K562 (cell line): ENCODE data around the gene ZSCAN22. TPM values are rescaled to one million over a fixed set of nuclear protein-coding genes. Genes with fewer than 3 reads are reported as not detected.

ENCODE experiments used
- CTBP1 ChIP-seq: fragments of 450-650 bp; IDR thresholded peaks from 2 replicates; pipeline ENCODE4 v1.6.1; 2016; ENCODE audit warnings: borderline replicate concordance
- FOXM1 ChIP-seq, 2 experiments: fragments of 450-650 bp in 1 of 2; sonication (generic) in 1 of 2; formaldehyde crosslinking in 1 of 2; IDR thresholded peaks; 2 replicates each; pipeline versions ENCODE4 v1.6.1 to v1.9.0; 2017 to 2022; ENCODE audit warnings: low read depth in 2 of 2, mild to moderate bottlenecking in 2 of 2, missing genetic modification reagents in 1 of 2, moderate library complexity in 1 of 2
- HIVEP1 ChIP-seq: fragments of 250-450 bp; sonication (Bioruptor Pico); IDR thresholded peaks from 2 replicates; pipeline ENCODE4 v1.4.0; 2020; ENCODE audit warnings: mild to moderate bottlenecking
- IFI16 ChIP-seq: fragments of 250-450 bp; sonication (Bioruptor Pico); IDR thresholded peaks from 2 replicates; pipeline ENCODE4 v2.1.2; 2022; ENCODE audit warnings: mild to moderate bottlenecking, inconsistent platforms
- KLF6 ChIP-seq: fragments of 250-450 bp; sonication (Bioruptor Pico); IDR thresholded peaks from 2 replicates; pipeline ENCODE4 v1.4.0; 2020; ENCODE audit warnings: mild to moderate bottlenecking, moderate library complexity, borderline replicate concordance
- NR2C1 ChIP-seq, 2 experiments: fragments of 450-650 bp; IDR thresholded peaks; 2 replicates each; pipeline ENCODE4 v1.6.1; 2017; ENCODE audit warnings: mild to moderate bottlenecking in 2 of 2, antibody characterized with exemption in 1 of 2, inconsistent platforms in 1 of 2, missing compliant biosample characterization in 1 of 2, missing genetic modification characterization in 1 of 2
- PPARD ChIP-seq: fragments of 250-450 bp; sonication (Bioruptor Pico); IDR thresholded peaks from 2 replicates; pipeline ENCODE4 v1.8.0; 2022; ENCODE audit warnings: inconsistent platforms, mild to moderate bottlenecking, moderate library complexity
- PYGO2 ChIP-seq: fragments of 450-650 bp; IDR thresholded peaks from 2 replicates; pipeline ENCODE4 v1.6.1; 2016; ENCODE audit warnings: mild to moderate bottlenecking, missing genetic modification characterization, moderate library complexity, missing compliant biosample characterization
- XRCC3 ChIP-seq: fragments of 450-650 bp; IDR thresholded peaks from 2 replicates; pipeline ENCODE4 v1.6.1; 2017; ENCODE audit warnings: mild to moderate bottlenecking, moderate library complexity
- ZNF146 ChIP-seq: IDR thresholded peaks from one replicate; pipeline ENCODE4 v1.6.1; 2018; ENCODE audit warnings: missing compliant biosample characterization; ENCODE audit not compliant: unreplicated experiment
- ZNF717 ChIP-seq: fragments of 250-450 bp; sonication (Bioruptor Pico); IDR thresholded peaks from 2 replicates; pipeline ENCODE4 v1.5.0; 2021
- polyA plus RNA-seq, 8 experiments: library from polyadenylated mRNA; depleted of rRNA in 4 of 8; stranded (reverse) in 5 of 8; unstranded in 3 of 8; fragments of >200 nt; fragmentation: Nextera tagmentation in 2 of 8; fragmentation: Illumina TruSeq in 1 of 8; extraction: Ambion mirVana in 2 of 8; extraction: Trizol in 1 of 8; gene quantifications; 2 replicates each; pipeline versions ENCODE4 v1.2.1 to v1.2.3, GENCODE V29; 2011 to 2014; ENCODE audit warnings: inconsistent platforms in 1 of 8, missing spikeins in 1 of 8
- total RNA-seq, 7 experiments: library from RNA; depleted of rRNA in 6 of 7; stranded (reverse); fragments of >200 nt in 6 of 7; fragmentation: Illumina TruSeq in 2 of 7; extraction: Trizol in 2 of 7; gene quantifications; 2 replicates each; pipeline versions ENCODE4 v1.2.1 to v1.2.3, GENCODE V29; 2011 to 2021; ENCODE audit warnings: low replicate concordance in 1 of 7
- TF ChIP-seq, protein P1 (sequence below): sonication (generic); formaldehyde crosslinking; IDR thresholded peaks from 2 replicates; pipeline ENCODE4 v1.8.0; 2022; ENCODE audit warnings: missing genetic modification reagents, mild to moderate bottlenecking, borderline replicate concordance
- TF ChIP-seq, protein P2 (sequence below): fragments of 450-650 bp; IDR thresholded peaks from 2 replicates; pipeline ENCODE4 v1.6.1; 2017; ENCODE audit warnings: antibody characterized with exemption
- TF ChIP-seq, protein P3 (sequence below): IDR thresholded peaks from 2 replicates; pipeline ENCODE4 v1.6.1; 2011; ENCODE audit warnings: borderline replicate concordance, low read depth, mild to moderate bottlenecking, moderate library complexity, low read length; ENCODE audit not compliant: insufficient read depth, poor library complexity, severe bottlenecking

Gene ZSCAN22
- total and polyA plus RNA-seq, 9 of the 15 experiments (the other 6 are each of a cell fraction or from before 2014, with no cell fraction given), result 0.98 to 5.3 (median 3.0) TPM

DNA sequence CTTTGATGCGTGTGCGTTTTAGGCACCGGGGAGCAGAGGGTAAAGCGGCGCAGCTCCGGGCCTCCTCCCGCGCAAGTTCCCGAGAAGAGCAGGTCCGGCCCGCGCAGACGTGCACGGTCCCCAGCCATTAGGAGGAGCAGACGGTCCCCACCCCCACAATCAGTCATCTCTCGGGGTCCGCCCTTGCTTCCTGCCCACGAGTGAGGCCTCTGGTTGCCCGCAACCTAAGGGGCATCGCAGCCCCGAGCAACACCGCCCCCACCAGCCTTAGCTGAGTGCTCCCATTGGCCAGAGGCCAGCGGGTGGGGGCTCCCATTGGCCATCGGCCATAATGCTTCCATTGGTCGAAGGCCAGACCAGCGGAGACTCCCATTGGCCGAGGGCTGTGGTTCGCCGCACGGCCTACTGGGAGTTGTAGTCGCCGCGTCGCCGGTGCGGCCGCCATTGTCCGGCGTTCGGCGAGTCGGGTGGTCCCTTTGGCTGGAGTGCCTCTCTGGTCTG lies 48.2 kb upstream of the ZSCAN22 start, which contains the start of gene ZNF8 (continued):
- no peak for TF ChIP-seq NR2C1 (IDR thresholded peaks at IDR 0.05)
- no peak for TF ChIP-seq NR2C1 (tag; IDR thresholded peaks at IDR 0.05)
- 0 out of 2 replicates have a peak, but pooled peaks have one; percentile 27 for TF ChIP-seq IFI16 (CRISPR knock-in tag)
- TF ChIP-seq, protein P1, sequence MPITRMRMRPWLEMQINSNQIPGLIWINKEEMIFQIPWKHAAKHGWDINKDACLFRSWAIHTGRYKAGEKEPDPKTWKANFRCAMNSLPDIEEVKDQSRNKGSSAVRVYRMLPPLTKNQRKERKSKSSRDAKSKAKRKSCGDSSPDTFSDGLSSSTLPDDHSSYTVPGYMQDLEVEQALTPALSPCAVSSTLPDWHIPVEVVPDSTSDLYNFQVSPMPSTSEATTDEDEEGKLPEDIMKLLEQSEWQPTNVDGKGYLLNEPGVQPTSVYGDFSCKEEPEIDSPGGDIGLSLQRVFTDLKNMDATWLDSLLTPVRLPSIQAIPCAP (CRISPR knock-in tag), result no peak
- TF ChIP-seq ZNF717 (CRISPR knock-in tag), result no peak
- no peak for TF ChIP-seq HIVEP1
- TF ChIP-seq CTBP1, result peak; percentile 89
- TF ChIP-seq FOXM1 (IDR thresholded peaks at IDR 0.05; ENCODE audit: low read depth), result no peak
- TF ChIP-seq FOXM1 (CRISPR knock-in tag; IDR thresholded peaks at IDR 0.05; ENCODE audit: low read depth), result no peak; the same call in 1 of the 2 replicates
- TF ChIP-seq, protein P2, sequence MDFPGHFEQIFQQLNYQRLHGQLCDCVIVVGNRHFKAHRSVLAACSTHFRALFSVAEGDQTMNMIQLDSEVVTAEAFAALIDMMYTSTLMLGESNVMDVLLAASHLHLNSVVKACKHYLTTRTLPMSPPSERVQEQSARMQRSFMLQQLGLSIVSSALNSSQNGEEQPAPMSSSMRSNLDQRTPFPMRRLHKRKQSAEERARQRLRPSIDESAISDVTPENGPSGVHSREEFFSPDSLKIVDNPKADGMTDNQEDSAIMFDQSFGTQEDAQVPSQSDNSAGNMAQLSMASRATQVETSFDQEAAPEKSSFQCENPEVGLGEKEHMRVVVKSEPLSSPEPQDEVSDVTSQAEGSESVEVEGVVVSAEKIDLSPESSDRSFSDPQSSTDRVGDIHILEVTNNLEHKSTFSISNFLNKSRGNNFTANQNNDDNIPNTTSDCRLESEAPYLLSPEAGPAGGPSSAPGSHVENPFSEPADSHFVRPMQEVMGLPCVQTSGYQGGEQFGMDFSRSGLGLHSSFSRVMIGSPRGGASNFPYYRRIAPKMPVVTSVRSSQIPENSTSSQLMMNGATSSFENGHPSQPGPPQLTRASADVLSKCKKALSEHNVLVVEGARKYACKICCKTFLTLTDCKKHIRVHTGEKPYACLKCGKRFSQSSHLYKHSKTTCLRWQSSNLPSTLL, result no peak
- TF ChIP-seq, protein P3, sequence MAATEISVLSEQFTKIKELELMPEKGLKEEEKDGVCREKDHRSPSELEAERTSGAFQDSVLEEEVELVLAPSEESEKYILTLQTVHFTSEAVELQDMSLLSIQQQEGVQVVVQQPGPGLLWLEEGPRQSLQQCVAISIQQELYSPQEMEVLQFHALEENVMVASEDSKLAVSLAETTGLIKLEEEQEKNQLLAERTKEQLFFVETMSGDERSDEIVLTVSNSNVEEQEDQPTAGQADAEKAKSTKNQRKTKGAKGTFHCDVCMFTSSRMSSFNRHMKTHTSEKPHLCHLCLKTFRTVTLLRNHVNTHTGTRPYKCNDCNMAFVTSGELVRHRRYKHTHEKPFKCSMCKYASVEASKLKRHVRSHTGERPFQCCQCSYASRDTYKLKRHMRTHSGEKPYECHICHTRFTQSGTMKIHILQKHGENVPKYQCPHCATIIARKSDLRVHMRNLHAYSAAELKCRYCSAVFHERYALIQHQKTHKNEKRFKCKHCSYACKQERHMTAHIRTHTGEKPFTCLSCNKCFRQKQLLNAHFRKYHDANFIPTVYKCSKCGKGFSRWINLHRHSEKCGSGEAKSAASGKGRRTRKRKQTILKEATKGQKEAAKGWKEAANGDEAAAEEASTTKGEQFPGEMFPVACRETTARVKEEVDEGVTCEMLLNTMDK, result no peak
- no peak for TF ChIP-seq ZNF146
- no peak for TF ChIP-seq XRCC3
- no peak; the same call in 1 of the 2 replicates for TF ChIP-seq PYGO2 (tag)
- no peak for TF ChIP-seq PPARD (CRISPR knock-in tag)
- peak; percentile 37; the same call in 1 of the 2 replicates for TF ChIP-seq KLF6 (CRISPR knock-in tag)
